K562 (cell line): ENCODE measurements around the gene CCDC184. TPM values are rescaled to one million over a fixed set of nuclear protein-coding genes. Genes with fewer than 3 reads are reported as not detected.
A peak's percentile ranks its signal among the peaks of the same experiment; 100 is the strongest.

ENCODE experiments used
- ATAC-seq: fragments of 200-7000 bp; cut with Tn5 transposase; 3 replicates; pipeline ENCODE4 v1.9.1; 2020; ENCODE audit warnings: moderate library complexity
- BruUV-seq: library from RNA; stranded (reverse); fragments of 400-500 nt; replicated peaks from 2 replicates; lab custom pipeline; 2021; lab: Mats Ljungman, UMichigan
- CTCF ChIA-PET: fragments of 300-600 bp; formaldehyde crosslinking; extraction: SDS; loops from one replicate; lab custom pipeline; 2021; ENCODE audit warnings: low intra/inter-chr PET ratio; lab: Yijun Ruan, JAX
- POLR2A ChIA-PET: fragments of 300-600, 350-650 bp; sonication (Branson Sonifier 250); formaldehyde crosslinking; extraction: SDS; loops from one replicate; lab custom pipeline; 2021; ENCODE audit warnings: antibody characterized with exemption, inconsistent platforms; lab: Yijun Ruan, JAX
- DNase-seq, 4 experiments: peaks; one replicate each; pipeline versions ENCODE4 v3.0.0 to v3.0.0-alpha.2; 2011 to 2018; ENCODE audit warnings: low spot score in 3 of 4, mixed read lengths in 3 of 4; ENCODE audit errors: extremely low read depth in 1 of 4
- FAIRE-seq: peaks from 2 replicates; lab custom pipeline; 2011; peaks lifted over from hg19 to GRCh38; lab: Jason Lieb, UNC
- H2AFZ ChIP-seq: 2 replicates; pipeline ENCODE4 v1.6.0; 2011; ENCODE audit warnings: low read depth, low read length, control low read depth, inconsistent platforms
- H3K27ac ChIP-seq: fragments of 200-600 bp; 3 replicates; pipeline ENCODE4 v1.8.0; 2011; ENCODE audit warnings: low read depth, mild to moderate bottlenecking, control low read depth, inconsistent platforms, low read length, moderate library complexity, mixed read lengths; ENCODE audit errors: extremely low read depth
- H3K27me3 ChIP-seq, 2 experiments: fragments of 300-600 bp in 1 of 2; 2 replicates in 1 of 2; 3 replicates in 1 of 2; pipeline versions ENCODE4 v1.6.0 to v1.8.0; 2011; ENCODE audit warnings: inconsistent platforms in 2 of 2, low read length in 2 of 2, mild to moderate bottlenecking in 1 of 2, mixed read lengths in 1 of 2, moderate library complexity in 1 of 2; ENCODE audit not compliant: control insufficient read depth in 2 of 2, insufficient read depth in 2 of 2
- H3K36me3 ChIP-seq: fragments of 300-600 bp; 3 replicates; pipeline ENCODE4 v1.8.0; 2011; ENCODE audit warnings: mild to moderate bottlenecking, low read length, inconsistent platforms; ENCODE audit not compliant: control insufficient read depth, insufficient read depth
- H3K4me1 ChIP-seq, 2 experiments: fragments of 200-600 bp in 1 of 2; replicated peaks in 1 of 2; 2 replicates in 1 of 2; 3 replicates in 1 of 2; pipeline versions ENCODE4 v1.5.1 to v1.8.0; 2011; ENCODE audit warnings: inconsistent platforms in 2 of 2, low read length in 2 of 2, mild to moderate bottlenecking in 1 of 2, mixed read lengths in 1 of 2, moderate library complexity in 1 of 2; ENCODE audit not compliant: control insufficient read depth in 2 of 2, insufficient read depth in 2 of 2
- H3K4me2 ChIP-seq: 2 replicates; pipeline ENCODE4 v1.6.1; 2011; ENCODE audit warnings: low read length, control low read depth, inconsistent platforms, mixed read lengths; ENCODE audit not compliant: insufficient read depth
- H3K4me3 ChIP-seq: fragments of 200-600 bp; sonication (generic), shearing (Covaris generic); 2 replicates; pipeline ENCODE4 v1.5.1; 2016; ENCODE audit warnings: control low read depth, inconsistent platforms
- H3K79me2 ChIP-seq: fragments of 200-600 bp; 3 replicates; pipeline ENCODE4 v1.8.0; 2011; ENCODE audit warnings: low read length, inconsistent platforms; ENCODE audit not compliant: control insufficient read depth, insufficient read depth
- H3K9ac ChIP-seq, 2 experiments: 2 replicates each; pipeline versions ENCODE4 v1.6.0 to v1.6.1; 2011; ENCODE audit warnings: low read depth in 2 of 2, low read length in 2 of 2, control low read depth in 1 of 2, inconsistent platforms in 1 of 2, mild to moderate bottlenecking in 1 of 2, mixed read lengths in 1 of 2; ENCODE audit not compliant: insufficient read depth in 1 of 2
- H3K9me1 ChIP-seq: one replicate; pipeline ENCODE4 v1.6.0; 2011; ENCODE audit warnings: inconsistent platforms, mild to moderate bottlenecking, low read length, moderate library complexity; ENCODE audit not compliant: control insufficient read depth, insufficient read depth
- H3K9me3 ChIP-seq: replicated peaks from 2 replicates; pipeline ENCODE4 v1.5.1; 2011; ENCODE audit warnings: low read depth, low read length, inconsistent platforms; ENCODE audit not compliant: control insufficient read depth, insufficient read depth
- H4K20me1 ChIP-seq: replicated peaks from 2 replicates; pipeline ENCODE4 v1.6.1; 2011; ENCODE audit warnings: low read length, inconsistent platforms, mixed read lengths; ENCODE audit not compliant: control insufficient read depth, insufficient read depth
- MTA2 ChIP-seq: fragments of 450-650 bp; IDR thresholded peaks from 2 replicates; pipeline ENCODE4 v1.6.1; 2016; ENCODE audit warnings: low read depth
- RFX1 ChIP-seq: fragments of 450-650 bp; IDR thresholded peaks from 2 replicates; pipeline ENCODE4 v1.6.1; 2016; ENCODE audit warnings: mild to moderate bottlenecking, moderate library complexity
- WGBS: fragments of 100-300 bp; shearing (Covaris generic); methylation state at CpG from one replicate; pipeline ENCODE4 v1.1.6; 2016; ENCODE audit warnings: low coverage, mixed read lengths; ENCODE audit not compliant: insufficient coverage; ENCODE audit errors: missing lambda C conversion rate; 5-methylcytosine and 5-hydroxymethylcytosine counted together
- in situ Hi-C: fragments of 300-500 bp; cut with MboI; formaldehyde crosslinking; loops from 4 replicates; pipeline ENCODE4 v1.15.0; 2018; ENCODE audit warnings: inconsistent platforms, mixed read lengths
- intact Hi-C: fragments of 100-400 bp; cut with micrococcal nuclease; formaldehyde crosslinking; loops from 2 replicates; pipeline ENCODE4 v1.14.2; 2022
- polyA plus RNA-seq, 8 experiments: library from polyadenylated mRNA; depleted of rRNA in 4 of 8; stranded (reverse) in 5 of 8; unstranded in 3 of 8; fragments of >200 nt; fragmentation: Nextera tagmentation in 2 of 8; fragmentation: Illumina TruSeq in 1 of 8; extraction: Ambion mirVana in 2 of 8; extraction: Trizol in 1 of 8; gene quantifications; 2 replicates each; pipeline versions ENCODE4 v1.2.1 to v1.2.3, GENCODE V29; 2011 to 2014; ENCODE audit warnings: inconsistent platforms in 1 of 8, missing spikeins in 1 of 8
- total RNA-seq, 7 experiments: library from RNA; depleted of rRNA in 6 of 7; stranded (reverse); fragments of >200 nt in 6 of 7; fragmentation: Illumina TruSeq in 2 of 7; extraction: Trizol in 2 of 7; gene quantifications; 2 replicates each; pipeline versions ENCODE4 v1.2.1 to v1.2.3, GENCODE V29; 2011 to 2021; ENCODE audit warnings: low replicate concordance in 1 of 7
- TF ChIP-seq, protein P1 (sequence below): fragments of 200-400 bp; formaldehyde crosslinking; IDR thresholded peaks from 2 replicates; pipeline ENCODE4 v1.6.1; 2017; ENCODE audit warnings: mild to moderate bottlenecking, low read depth, low read length, moderate library complexity

Gene CCDC184
- total and polyA plus RNA-seq, 9 of the 15 experiments (the other 6 are each of a cell fraction or from before 2014, with no cell fraction given) = 0.09 TPM; not detected in 8

DNA sequence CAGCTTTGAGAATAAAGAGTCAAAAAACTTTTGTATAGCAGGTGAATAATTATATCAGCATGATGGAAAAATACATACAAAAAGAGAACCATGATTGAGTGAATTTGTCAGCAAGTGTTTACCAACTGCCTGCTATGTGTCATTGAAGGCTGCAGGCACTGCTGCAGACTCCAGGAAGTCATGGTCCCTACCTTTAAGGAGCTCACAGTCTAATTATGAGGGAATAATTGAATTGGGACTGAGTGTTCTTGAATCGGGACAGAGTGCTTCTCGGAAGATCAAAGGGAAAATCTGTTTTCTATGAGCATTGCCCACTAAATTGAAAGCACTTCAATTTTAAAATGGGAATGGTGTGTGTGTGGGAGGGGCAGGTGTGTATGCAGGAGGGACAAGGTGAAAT, 10.2 kb downstream of the CCDC184 start (continued):
- TF ChIP-seq, protein P1, sequence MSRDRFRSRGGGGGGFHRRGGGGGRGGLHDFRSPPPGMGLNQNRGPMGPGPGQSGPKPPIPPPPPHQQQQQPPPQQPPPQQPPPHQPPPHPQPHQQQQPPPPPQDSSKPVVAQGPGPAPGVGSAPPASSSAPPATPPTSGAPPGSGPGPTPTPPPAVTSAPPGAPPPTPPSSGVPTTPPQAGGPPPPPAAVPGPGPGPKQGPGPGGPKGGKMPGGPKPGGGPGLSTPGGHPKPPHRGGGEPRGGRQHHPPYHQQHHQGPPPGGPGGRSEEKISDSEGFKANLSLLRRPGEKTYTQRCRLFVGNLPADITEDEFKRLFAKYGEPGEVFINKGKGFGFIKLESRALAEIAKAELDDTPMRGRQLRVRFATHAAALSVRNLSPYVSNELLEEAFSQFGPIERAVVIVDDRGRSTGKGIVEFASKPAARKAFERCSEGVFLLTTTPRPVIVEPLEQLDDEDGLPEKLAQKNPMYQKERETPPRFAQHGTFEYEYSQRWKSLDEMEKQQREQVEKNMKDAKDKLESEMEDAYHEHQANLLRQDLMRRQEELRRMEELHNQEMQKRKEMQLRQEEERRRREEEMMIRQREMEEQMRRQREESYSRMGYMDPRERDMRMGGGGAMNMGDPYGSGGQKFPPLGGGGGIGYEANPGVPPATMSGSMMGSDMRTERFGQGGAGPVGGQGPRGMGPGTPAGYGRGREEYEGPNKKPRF = no peak

DNA sequence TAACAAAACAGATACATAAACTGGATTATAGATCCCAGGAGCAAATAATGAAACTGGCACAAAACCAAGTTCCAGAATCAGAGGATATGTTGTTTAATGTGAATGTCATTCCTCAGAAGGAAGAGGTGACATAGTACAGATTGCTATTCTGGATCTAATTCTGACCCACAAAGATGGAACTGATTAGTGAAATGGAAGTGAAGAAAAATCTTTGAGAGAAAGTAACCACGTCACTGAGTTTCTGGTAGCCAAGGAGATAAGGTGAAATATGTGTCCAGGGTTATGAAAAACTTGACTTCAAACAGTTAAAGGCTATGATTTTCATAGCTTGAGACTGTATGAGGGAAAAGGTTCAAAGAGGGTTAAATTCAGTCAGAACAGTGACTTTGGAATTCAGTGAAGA, 11.4 kb downstream of the CCDC184 start:
- 0% methylated on average over 1 of the region's 1 CpG for WGBS
- CTCF ChIA-PET = no interaction called here
- Histone ChIP-seq H3K27ac (no peak overlapping the region), H3K9me3 (no peaks in the 10 kb centered on the region), H2AFZ (no peak overlapping the region), H3K9ac (no peak overlapping the region), H3K36me3 (no peaks in the 10 kb centered on the region), H4K20me1 (no peaks in the 10 kb centered on the region), H3K4me1 (peaks cover 4 to 9% of the 10 kb centered on the region in 2 experiments; a peak in 3 of 5 replicates), H3K4me2 (no peak overlapping the region)
- BruUV-seq = no TSS peak
- intact Hi-C loops = no loop called here
- TF ChIP-seq MTA2 = no peak
- peak; percentile 31; the same call in 1 of the 2 replicates for TF ChIP-seq RFX1
- TF ChIP-seq, all 486 proteins: peak for 1
- Histone ChIP-seq H3K4me3 (no peak overlapping the region), H3K79me2 (peaks cover 16% of the 10 kb centered on the region), H3K9me1 (no peaks in the 10 kb centered on the region), H3K27me3 (no peaks in the 10 kb centered on the region; a peak in 2 of 5 replicates)
- DNase-seq = no peak
- no peak for FAIRE-seq
- in situ Hi-C loops = no loop called here
- POLR2A ChIA-PET = no interaction called here
- no peak for ATAC-seq
